Cardiac fibroblast (primary cell): ENCODE data around the gene PHETA2.
"Not testable (repeated sequence)": the region's sequence is repeated elsewhere in the genome, so short reads cannot be mapped to it uniquely, and the experiment has no call there.

Experiments
- DNase-seq, 2 donors: peaks; one replicate each; pipeline versions ENCODE4 v3.0.0 to v3.0.0-alpha.2; 2010; ENCODE audit warnings: low read depth in 2 of 2
- H3K4me3 ChIP-seq, 2 donors: replicated peaks in 1 of 2; 1 replicate in 1 of 2; 2 replicates in 1 of 2; pipeline ENCODE4 v1.5.1; 2011; ENCODE audit warnings: low read depth in 2 of 2, low read length in 2 of 2, mild to moderate bottlenecking in 2 of 2, moderate library complexity in 1 of 2
- TF ChIP-seq, protein P1 (sequence below): IDR thresholded peaks from one replicate; pipeline ENCODE4 v1.5.1; 2011; ENCODE audit warnings: low read depth, mild to moderate bottlenecking, low read length, inconsistent platforms

The PHETA2 gene

DNA sequence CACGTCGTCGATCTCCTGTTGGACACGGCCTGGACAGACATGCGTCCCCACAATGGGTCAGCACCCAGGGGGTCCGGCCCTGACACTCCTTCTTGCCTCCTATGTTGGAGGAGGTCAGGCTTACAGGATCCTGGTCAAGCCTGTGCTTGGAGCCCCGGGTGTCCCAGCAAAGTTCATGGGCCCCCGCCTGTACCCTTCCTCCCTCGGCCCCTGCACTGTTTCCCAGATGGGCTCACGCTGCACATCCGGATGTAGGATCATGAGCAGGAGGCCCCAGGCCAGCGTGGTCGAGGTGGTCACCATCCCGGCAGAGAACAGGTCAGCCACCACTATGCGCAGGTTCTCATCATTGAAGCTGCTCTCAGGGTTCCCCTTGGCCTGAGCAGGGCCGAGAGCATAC is 53.6 kb downstream of the PHETA2 start:
- DNase-seq = no peak
- TF ChIP-seq, protein P1, sequence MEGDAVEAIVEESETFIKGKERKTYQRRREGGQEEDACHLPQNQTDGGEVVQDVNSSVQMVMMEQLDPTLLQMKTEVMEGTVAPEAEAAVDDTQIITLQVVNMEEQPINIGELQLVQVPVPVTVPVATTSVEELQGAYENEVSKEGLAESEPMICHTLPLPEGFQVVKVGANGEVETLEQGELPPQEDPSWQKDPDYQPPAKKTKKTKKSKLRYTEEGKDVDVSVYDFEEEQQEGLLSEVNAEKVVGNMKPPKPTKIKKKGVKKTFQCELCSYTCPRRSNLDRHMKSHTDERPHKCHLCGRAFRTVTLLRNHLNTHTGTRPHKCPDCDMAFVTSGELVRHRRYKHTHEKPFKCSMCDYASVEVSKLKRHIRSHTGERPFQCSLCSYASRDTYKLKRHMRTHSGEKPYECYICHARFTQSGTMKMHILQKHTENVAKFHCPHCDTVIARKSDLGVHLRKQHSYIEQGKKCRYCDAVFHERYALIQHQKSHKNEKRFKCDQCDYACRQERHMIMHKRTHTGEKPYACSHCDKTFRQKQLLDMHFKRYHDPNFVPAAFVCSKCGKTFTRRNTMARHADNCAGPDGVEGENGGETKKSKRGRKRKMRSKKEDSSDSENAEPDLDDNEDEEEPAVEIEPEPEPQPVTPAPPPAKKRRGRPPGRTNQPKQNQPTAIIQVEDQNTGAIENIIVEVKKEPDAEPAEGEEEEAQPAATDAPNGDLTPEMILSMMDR = no peak
- no peak overlapping the region for H3K4me3 ChIP-seq

DNA sequence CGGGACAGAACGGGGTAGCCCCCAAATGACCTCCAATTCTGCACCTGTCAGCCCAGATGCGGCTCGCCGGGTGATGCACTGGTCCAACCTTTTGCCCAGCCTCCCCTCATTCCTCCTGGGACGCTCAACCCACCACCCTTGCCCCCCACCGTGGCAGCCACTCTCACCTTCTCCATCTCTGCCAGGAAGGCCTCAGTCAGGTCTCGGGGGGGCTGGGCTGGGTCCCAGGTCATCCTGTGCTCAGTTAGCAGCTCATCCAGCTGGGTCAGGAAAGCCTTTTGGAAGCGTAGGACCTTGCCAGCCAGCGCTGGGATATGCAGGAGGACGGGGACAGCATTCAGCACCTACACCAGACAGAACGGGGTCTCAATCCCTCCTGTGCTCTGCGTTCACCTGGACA is 54.0 kb downstream of the PHETA2 start:
- not testable (repeated sequence) for DNase-seq, H3K4me3 ChIP-seq
